PFSK-1 (cell line): Measurements from ENCODE around the gene MRPL17.

Experiments
- FOXP2 ChIP-seq: optimal IDR thresholded peaks from 2 replicates; pipeline ENCODE3; 2011; ENCODE audit warnings: borderline replicate concordance, control low read depth, inconsistent platforms; ENCODE audit not compliant: insufficient read depth; ENCODE audit errors: extremely low read length, extremely low read depth
- POLR2AphosphoS5 ChIP-seq: IDR thresholded peaks from 2 replicates; pipeline ENCODE4 v1.6.1; 2012; ENCODE audit warnings: low read depth, mild to moderate bottlenecking, control low read depth, low read length, moderate library complexity
- REST ChIP-seq, 2 experiments: IDR thresholded peaks; 2 replicates each; pipeline versions ENCODE4 v1.6.1 to v1.8.0; 2011 to 2012; ENCODE audit warnings: low read depth in 2 of 2, low read length in 2 of 2, control low read depth in 1 of 2, inconsistent platforms in 1 of 2, mild to moderate bottlenecking in 1 of 2, moderate library complexity in 1 of 2; ENCODE audit not compliant: insufficient read depth in 1 of 2
- SIN3A ChIP-seq: IDR thresholded peaks from 2 replicates; pipeline ENCODE4 v1.6.1; 2012; ENCODE audit warnings: mild to moderate bottlenecking, low read length, moderate library complexity, borderline replicate concordance; ENCODE audit not compliant: insufficient read depth
- TAF1 ChIP-seq: IDR thresholded peaks from 2 replicates; pipeline ENCODE4 v1.6.1; 2012; ENCODE audit warnings: low read length, control low read depth, borderline replicate concordance; ENCODE audit not compliant: insufficient read depth

The MRPL17 gene

GRCh38 chr11:6632116-6633073 is 50.7 kb downstream of the MRPL17 start:
- TF ChIP-seq TAF1 (no peak), SIN3A (no peak), REST (IDR thresholded peaks at IDR 0.05; ENCODE audit: insufficient read depth in 1 of 2, low read depth in 2 of 2, low read length in 2 of 2) (no peak), FOXP2 (no peak)

- TF ChIP-seq REST (IDR thresholded peaks at IDR 0.05; ENCODE audit: insufficient read depth in 1 of 2, low read depth in 2 of 2, low read length in 2 of 2) = no peak
- no peak for TF ChIP-seq POLR2AphosphoS5
- TF ChIP-seq FOXP2 = no peak
- no peak for TF ChIP-seq SIN3A
- no peak for TF ChIP-seq TAF1
Observed at GRCh38 chr11:6631361-6631890, 51.7 kb downstream of the MRPL17 start.

GRCh38 chr11:6630632-6631291 is 52.4 kb downstream of the MRPL17 start:
- TF ChIP-seq REST (IDR thresholded peaks at IDR 0.05; ENCODE audit: insufficient read depth in 1 of 2, low read depth in 2 of 2, low read length in 2 of 2) (no peak), FOXP2 (no peak), POLR2AphosphoS5 (no peak), SIN3A (no peak), TAF1 (no peak)
